SK-N-SH treated with all-trans-retinoic acid at 6 μM for 48 hours (cell line): ENCODE data around the gene ALK.
A peak's percentile ranks its signal among the peaks of the same experiment; 100 is the strongest.

Experiments used
- ATAC-seq: fragments of 200-7000 bp; cut with Tn5 transposase; 3 replicates; pipeline ENCODE4 v1.9.1; 2020; ENCODE audit warnings: mild to moderate bottlenecking, moderate library complexity
- BACH2 ChIP-seq: fragments of 250-450 bp; sonication (Bioruptor Pico); IDR thresholded peaks from 2 replicates; pipeline ENCODE4 v1.9.0; 2021; ENCODE audit warnings: mild to moderate bottlenecking, borderline replicate concordance
- CREB5 ChIP-seq: fragments of 250-450 bp; sonication (Bioruptor Pico); IDR thresholded peaks from 2 replicates; pipeline ENCODE4 v1.5.1; 2020; ENCODE audit warnings: low read depth, mild to moderate bottlenecking, moderate library complexity
- CSRNP3 ChIP-seq: fragments of 250-450 bp; sonication (Bioruptor Pico); IDR thresholded peaks from 2 replicates; pipeline ENCODE4 v1.5.1; 2021; ENCODE audit warnings: mild to moderate bottlenecking, moderate library complexity
- ESRRG ChIP-seq: fragments of 250-450 bp; sonication (Bioruptor Pico); IDR thresholded peaks from 2 replicates; pipeline ENCODE4 v1.6.1; 2021; ENCODE audit warnings: mild to moderate bottlenecking
- GLIS3 ChIP-seq: fragments of 250-450 bp; sonication (Bioruptor Pico); IDR thresholded peaks from 2 replicates; pipeline ENCODE4 v1.5.0; 2020; ENCODE audit warnings: mild to moderate bottlenecking, moderate library complexity
- ISL1 ChIP-seq: fragments of 250-450 bp; sonication (Bioruptor Pico); IDR thresholded peaks from 2 replicates; pipeline ENCODE4 v2.1.2; 2022; ENCODE audit warnings: mild to moderate bottlenecking, moderate library complexity
- OSR1 ChIP-seq: fragments of 250-450 bp; sonication (Bioruptor Pico); IDR thresholded peaks from 2 replicates; pipeline ENCODE4 v1.8.0; 2022; ENCODE audit warnings: moderate library complexity, mild to moderate bottlenecking, inconsistent platforms
- PATZ1 ChIP-seq: fragments of 250-450 bp; sonication (Bioruptor Pico); IDR thresholded peaks from 2 replicates; pipeline ENCODE4 v1.8.0; 2020; ENCODE audit warnings: mild to moderate bottlenecking, moderate library complexity, borderline replicate concordance
- POU6F1 ChIP-seq: fragments of 250-450 bp; sonication (Bioruptor Pico); IDR thresholded peaks from 2 replicates; pipeline ENCODE4 v1.8.0; 2021; ENCODE audit warnings: low read depth, mild to moderate bottlenecking, moderate library complexity, borderline replicate concordance
- PPARA ChIP-seq: fragments of 250-450 bp; sonication (Bioruptor Pico); IDR thresholded peaks from 2 replicates; pipeline ENCODE4 v1.5.0; 2020; ENCODE audit warnings: mild to moderate bottlenecking, borderline replicate concordance
- RARB ChIP-seq: fragments of 250-450 bp; sonication (Bioruptor Pico); IDR thresholded peaks from 2 replicates; pipeline ENCODE4 v1.8.0; 2021; ENCODE audit warnings: mild to moderate bottlenecking, moderate library complexity
- SNAI2 ChIP-seq: fragments of 250-450 bp; sonication (Bioruptor Pico); IDR thresholded peaks from 2 replicates; pipeline ENCODE4 v1.5.0; 2020; ENCODE audit warnings: mild to moderate bottlenecking, moderate library complexity
- TCF4 ChIP-seq: fragments of 250-450 bp; sonication (Bioruptor Pico); IDR thresholded peaks from 2 replicates; pipeline ENCODE4 v1.8.0; 2021; ENCODE audit warnings: mild to moderate bottlenecking, moderate library complexity, borderline replicate concordance
- TOX ChIP-seq: fragments of 250-450 bp; sonication (Bioruptor Pico); IDR thresholded peaks from 2 replicates; pipeline ENCODE4 v1.8.0; 2021; ENCODE audit warnings: mild to moderate bottlenecking, moderate library complexity, borderline replicate concordance
- TSHZ2 ChIP-seq: fragments of 250-450 bp; sonication (Bioruptor Pico); IDR thresholded peaks from 2 replicates; pipeline ENCODE4 v1.5.0; 2020; ENCODE audit warnings: mild to moderate bottlenecking, moderate library complexity
- ZC3H10 ChIP-seq: fragments of 250-450 bp; sonication (Bioruptor Pico); IDR thresholded peaks from 2 replicates; pipeline ENCODE4 v1.5.1; 2021; ENCODE audit warnings: mild to moderate bottlenecking, moderate library complexity
- ZFP3 ChIP-seq: fragments of 250-450 bp; sonication (Bioruptor Pico); IDR thresholded peaks from 2 replicates; pipeline ENCODE4 v1.5.0; 2020; ENCODE audit warnings: mild to moderate bottlenecking, moderate library complexity
- ZFP30 ChIP-seq: fragments of 450-650 bp; formaldehyde crosslinking; IDR thresholded peaks from 2 replicates; pipeline ENCODE4 v1.5.0; 2022; ENCODE audit warnings: mild to moderate bottlenecking, moderate library complexity
- ZNF70 ChIP-seq: fragments of 450-650 bp; formaldehyde crosslinking; IDR thresholded peaks from 2 replicates; pipeline ENCODE4 v1.5.0; 2020; ENCODE audit warnings: mild to moderate bottlenecking, moderate library complexity
- ZNF8 ChIP-seq: fragments of 450-650 bp; formaldehyde crosslinking; IDR thresholded peaks from 2 replicates; pipeline ENCODE4 v1.5.0; 2020; ENCODE audit warnings: mild to moderate bottlenecking, moderate library complexity

Gene ALK

GRCh38 chr2:29227935-29228675 is 693.3 kb downstream of the ALK start:
- no peak for TF ChIP-seq CREB5 (CRISPR knock-in tag)
- no peak for TF ChIP-seq ISL1 (CRISPR knock-in tag)
- TF ChIP-seq CSRNP3 (CRISPR knock-in tag), result no peak
- TF ChIP-seq BACH2, result no peak
- TF ChIP-seq, all 23 proteins: peak for 0
- ATAC-seq, result peak; percentile 36

GRCh38 chr2:29226808-29227207 is 694.6 kb downstream of the ALK start:
- TF ChIP-seq TCF4 (CRISPR knock-in tag) (no peak), CSRNP3 (CRISPR knock-in tag) (no peak), ESRRG (CRISPR knock-in tag) (no peak), ZFP3 (no peak), ZNF8 (no peak), PATZ1 (CRISPR knock-in tag) (no peak), TOX (no peak)
- ATAC-seq, result no peak

GRCh38 chr2:29226375-29226774 is 695.0 kb downstream of the ALK start:
- no peak for ATAC-seq
- TF ChIP-seq POU6F1 (CRISPR knock-in tag) (no peak), ZFP30 (CRISPR knock-in tag) (no peak), ZNF70 (CRISPR knock-in tag) (no peak)
- TF ChIP-seq, all 23 proteins: peak for 0

GRCh38 chr2:29225814-29226213 is 695.6 kb downstream of the ALK start:
- no peak for ATAC-seq
- TF ChIP-seq OSR1 (CRISPR knock-in tag) (no peak), PPARA (CRISPR knock-in tag) (no peak), ZC3H10 (CRISPR knock-in tag) (no peak), TSHZ2 (CRISPR knock-in tag) (no peak), ZNF8 (no peak), GLIS3 (CRISPR knock-in tag) (no peak), RARB (CRISPR knock-in tag) (no peak), SNAI2 (CRISPR knock-in tag) (no peak)
